ENCODE data around the gene ALDH5A1.

DNA sequence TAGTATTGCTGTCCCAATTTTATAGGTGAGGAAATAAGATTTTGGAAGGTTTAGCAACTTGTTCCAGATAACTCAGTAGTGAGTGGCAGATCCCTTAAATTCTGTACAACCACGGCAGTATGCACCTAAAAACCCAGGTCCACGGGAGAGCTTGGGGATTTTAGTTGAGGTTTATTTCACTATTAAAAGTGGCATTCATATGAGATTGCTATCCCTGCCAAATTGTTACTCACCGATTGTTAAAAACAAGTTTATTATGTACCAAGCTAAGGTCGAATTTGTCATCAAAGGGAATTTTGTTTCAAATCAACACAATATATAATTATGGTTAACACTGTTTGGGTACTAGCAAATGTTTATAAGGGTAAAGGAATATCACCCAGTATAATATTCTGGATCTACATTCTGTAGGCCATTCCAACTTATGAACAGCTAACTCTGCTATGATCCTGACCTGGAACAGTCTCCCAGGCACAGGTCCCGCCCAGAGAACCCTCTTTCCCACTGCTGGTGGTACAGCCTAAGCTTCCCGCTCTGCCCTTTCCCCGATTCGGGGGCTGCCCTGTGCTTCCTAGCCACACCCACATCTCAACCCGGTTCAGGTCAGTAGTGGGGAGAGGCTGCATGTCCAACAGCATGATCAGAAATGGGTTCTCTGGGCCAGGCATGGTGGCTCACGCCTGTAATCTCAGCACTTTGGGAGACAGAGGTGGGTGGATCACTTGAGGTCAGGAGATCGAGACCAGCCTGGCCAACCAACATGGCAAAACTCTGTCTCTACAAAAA lies 30.3 kb upstream of the ALDH5A1 start:
- TF ChIP-seq, protein P1, sequence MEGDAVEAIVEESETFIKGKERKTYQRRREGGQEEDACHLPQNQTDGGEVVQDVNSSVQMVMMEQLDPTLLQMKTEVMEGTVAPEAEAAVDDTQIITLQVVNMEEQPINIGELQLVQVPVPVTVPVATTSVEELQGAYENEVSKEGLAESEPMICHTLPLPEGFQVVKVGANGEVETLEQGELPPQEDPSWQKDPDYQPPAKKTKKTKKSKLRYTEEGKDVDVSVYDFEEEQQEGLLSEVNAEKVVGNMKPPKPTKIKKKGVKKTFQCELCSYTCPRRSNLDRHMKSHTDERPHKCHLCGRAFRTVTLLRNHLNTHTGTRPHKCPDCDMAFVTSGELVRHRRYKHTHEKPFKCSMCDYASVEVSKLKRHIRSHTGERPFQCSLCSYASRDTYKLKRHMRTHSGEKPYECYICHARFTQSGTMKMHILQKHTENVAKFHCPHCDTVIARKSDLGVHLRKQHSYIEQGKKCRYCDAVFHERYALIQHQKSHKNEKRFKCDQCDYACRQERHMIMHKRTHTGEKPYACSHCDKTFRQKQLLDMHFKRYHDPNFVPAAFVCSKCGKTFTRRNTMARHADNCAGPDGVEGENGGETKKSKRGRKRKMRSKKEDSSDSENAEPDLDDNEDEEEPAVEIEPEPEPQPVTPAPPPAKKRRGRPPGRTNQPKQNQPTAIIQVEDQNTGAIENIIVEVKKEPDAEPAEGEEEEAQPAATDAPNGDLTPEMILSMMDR (IDR thresholded peaks at IDR 0.05 in 4 of 5, conservative IDR thresholded peaks at IDR 0.05 in 1 of 5): no peak
- no peak for TF ChIP-seq POLR2A (IDR thresholded peaks at IDR 0.05)

All from gastrocnemius medialis (tissue), 4 donors.